Stimulated activated CD4-positive, alpha-beta T cell treated with anti-CD3 and anti-CD28 coated beads, Interleukin-1b, Interleukin-23, amount 100 ng/mL, for 24 hours (primary cell): ENCODE data around the gene TNK1.

Experiments
- DNase-seq, 4 experiments: peaks; one replicate each; pipeline ENCODE4 v3.0.0-alpha.2; 2020; ENCODE audit warnings: low read depth in 4 of 4, low spot score in 1 of 4

Gene TNK1

DNA sequence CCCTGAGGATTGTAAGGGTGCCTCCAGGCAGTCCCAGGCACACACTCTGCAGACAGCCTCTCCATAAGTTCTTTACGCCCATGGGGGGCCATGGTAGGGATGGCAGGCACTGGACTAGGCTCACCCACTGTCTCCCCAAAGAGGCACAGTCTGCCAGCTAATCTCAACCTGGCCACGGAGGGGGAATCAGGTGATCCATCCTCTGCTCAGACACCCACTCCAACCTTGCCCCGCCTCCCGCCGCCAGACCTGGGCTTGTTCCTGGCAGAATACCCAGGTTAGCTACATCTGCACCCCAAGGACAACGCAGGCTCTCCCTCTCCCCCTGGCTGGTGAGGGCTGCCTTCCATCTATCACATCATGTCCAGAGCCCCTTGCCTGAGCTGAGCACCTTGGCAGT is 28.0 kb downstream of the TNK1 start:
- DNase-seq, result no peak

DNA sequence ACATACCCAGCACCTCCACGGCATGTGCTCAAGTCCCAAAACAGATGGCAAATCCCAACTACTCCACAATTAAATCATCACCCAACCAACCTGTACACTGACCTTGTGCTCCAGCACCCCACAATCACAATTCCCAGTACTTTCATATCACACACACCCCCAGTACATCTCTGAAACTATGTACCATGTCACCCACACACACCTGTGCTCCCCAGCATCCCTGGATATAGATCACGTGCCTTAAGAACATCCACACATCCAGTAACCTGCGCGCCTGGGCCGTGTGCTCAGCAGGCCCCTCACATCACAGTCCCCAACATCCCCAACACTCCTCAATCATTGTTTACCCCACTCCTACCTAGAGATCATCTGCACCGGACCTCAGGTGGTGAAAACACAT is 28.8 kb downstream of the TNK1 start:
- no peak for DNase-seq

DNA sequence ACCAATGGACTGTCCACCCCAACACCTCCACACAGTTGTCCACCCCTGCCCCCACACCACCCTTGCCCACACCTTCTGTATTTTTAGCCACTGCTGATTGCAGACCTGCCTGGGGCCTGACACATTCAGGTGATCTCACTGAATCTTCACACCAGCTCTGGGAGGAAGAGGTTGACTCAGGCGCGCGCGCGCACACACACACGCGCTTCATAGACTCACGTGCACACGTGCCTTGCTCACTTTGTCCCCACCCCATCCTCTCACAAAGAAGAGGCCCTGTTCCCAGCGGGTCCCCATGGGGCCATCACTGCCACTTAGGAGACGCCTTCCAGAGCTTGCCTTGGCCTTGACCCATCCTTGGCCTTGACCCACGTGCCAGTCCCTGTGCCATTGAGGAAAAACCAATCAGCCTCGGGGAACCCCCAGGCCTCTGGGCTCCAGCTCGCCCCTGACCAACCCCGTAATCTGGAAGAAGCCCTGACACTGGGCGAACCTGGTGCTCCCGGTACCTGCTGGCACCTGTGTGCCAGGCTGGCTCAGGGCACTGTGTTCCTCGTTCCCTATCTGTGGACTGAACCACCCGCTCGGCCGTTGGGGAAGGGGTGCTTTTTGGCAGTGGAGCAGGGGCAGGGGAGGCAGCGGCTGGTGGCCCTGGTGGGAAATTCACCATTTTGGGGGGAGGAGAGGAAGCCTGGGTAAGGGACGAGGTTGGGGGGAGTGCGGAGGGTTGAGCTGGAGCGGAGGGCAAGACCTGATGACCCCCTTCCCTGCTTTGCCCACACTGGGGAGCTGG is 29.9 kb downstream of the TNK1 start:
- no peak for DNase-seq

DNA sequence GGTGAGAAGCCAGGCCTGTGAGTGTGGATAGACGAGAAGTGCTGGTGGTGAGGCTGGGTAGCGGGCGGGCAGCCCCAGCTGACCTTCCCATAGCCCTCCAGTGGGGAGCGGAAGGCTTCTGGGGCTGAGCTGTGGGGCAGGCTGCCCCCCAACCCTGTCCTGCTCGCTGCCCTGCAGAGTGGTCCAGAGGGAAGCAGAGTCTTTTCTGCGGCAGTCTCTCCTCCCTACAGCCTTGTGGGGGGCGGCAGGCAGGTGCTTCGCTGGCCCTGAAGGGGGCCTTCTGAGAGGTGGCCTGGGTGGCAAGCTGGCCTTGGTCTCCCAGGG is 30.5 kb downstream of the TNK1 start:
- no peak for DNase-seq

DNA sequence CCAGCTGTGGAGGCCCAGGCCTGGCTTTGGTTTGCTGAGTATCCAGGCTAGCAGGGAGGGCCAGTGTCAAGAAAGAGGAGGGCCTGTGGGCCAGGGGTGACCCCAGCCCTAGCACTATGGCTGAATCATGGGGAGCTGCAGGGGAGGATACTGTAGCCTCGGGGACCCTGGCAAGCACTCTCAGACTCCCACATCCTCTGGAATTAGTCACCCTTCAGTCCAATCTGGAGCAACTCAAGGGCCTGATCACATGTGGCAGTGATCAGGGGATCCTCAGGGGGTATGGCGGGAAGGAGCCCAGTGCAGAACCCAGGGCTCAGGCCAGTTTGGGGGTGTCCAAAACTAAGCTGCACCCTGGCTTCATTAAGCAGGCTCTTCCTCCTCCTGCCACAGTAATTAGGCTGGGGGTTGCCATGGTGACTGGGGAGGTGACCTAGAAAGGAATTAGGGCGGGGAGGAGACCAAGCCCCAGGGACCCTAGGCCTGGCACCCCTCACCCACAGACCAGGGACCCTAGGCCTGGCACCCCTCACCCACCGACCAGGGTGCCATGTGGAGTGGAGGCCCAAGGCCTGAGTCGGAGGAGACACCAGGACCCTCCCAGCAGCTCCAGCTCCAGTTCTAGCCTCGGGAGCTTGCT is 32.6 kb downstream of the TNK1 start:
- no peak for DNase-seq

DNA sequence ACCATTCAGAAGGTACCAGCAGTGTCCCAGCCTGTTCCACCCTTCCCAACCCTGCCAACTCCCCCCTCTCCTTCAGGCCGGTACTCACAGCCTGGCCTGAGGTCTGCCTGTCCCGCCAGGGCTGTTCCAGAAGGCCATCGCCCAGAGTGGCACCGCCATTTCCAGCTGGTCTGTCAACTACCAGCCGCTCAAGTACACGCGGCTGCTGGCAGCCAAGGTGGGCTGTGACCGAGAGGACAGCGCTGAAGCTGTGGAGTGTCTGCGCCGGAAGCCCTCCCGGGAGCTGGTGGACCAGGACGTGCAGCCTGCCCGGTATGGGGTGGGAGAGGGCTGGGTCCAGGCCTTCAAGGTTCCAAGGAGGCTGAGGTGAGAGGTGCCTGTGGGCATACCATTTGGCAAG is 33.9 kb downstream of the TNK1 start:
- DNase-seq, result no peak

DNA sequence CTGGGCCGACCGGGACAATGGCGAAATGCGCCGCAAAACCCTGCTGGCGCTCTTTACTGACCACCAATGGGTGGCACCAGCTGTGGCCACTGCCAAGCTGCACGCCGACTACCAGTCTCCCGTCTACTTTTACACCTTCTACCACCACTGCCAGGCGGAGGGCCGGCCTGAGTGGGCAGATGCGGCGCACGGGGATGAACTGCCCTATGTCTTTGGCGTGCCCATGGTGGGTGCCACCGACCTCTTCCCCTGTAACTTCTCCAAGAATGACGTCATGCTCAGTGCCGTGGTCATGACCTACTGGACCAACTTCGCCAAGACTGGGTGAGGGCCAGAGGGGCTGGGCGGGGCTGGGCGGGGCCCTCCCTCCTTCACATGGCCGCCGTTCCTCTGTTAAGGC is 34.9 kb downstream of the TNK1 start:
- no peak for DNase-seq

DNA sequence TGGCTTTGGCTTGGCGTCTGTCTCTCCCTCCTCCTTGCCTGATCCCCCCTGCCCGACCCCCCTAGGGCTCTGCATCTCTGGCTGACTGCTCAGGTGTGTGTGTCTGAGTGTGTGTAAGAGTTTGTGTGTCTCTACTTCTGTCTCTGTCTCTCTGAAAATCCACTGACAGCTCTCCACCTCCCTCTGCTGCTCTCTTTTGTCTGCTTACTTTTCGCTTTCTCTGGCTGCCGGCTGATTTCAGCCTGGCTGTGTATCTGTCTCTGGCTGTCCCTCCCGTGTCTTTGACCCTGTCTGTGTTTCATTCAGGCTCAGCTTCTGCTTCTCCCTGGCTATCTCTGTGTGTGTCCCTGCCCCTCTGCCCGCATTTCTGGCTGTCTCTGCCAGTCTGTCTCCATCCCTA is 35.4 kb downstream of the TNK1 start:
- DNase-seq, result no peak

DNA sequence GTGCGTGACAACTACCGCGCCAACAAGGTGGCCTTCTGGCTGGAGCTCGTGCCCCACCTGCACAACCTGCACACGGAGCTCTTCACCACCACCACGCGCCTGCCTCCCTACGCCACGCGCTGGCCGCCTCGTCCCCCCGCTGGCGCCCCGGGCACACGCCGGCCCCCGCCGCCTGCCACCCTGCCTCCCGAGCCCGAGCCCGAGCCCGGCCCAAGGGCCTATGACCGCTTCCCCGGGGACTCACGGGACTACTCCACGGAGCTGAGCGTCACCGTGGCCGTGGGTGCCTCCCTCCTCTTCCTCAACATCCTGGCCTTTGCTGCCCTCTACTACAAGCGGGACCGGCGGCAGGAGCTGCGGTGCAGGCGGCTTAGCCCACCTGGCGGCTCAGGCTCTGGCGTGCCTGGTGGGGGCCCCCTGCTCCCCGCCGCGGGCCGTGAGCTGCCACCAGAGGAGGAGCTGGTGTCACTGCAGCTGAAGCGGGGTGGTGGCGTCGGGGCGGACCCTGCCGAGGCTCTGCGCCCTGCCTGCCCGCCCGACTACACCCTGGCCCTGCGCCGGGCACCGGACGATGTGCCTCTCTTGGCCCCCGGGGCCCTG is 36.3 kb downstream of the TNK1 start:
- no peak for DNase-seq

DNA sequence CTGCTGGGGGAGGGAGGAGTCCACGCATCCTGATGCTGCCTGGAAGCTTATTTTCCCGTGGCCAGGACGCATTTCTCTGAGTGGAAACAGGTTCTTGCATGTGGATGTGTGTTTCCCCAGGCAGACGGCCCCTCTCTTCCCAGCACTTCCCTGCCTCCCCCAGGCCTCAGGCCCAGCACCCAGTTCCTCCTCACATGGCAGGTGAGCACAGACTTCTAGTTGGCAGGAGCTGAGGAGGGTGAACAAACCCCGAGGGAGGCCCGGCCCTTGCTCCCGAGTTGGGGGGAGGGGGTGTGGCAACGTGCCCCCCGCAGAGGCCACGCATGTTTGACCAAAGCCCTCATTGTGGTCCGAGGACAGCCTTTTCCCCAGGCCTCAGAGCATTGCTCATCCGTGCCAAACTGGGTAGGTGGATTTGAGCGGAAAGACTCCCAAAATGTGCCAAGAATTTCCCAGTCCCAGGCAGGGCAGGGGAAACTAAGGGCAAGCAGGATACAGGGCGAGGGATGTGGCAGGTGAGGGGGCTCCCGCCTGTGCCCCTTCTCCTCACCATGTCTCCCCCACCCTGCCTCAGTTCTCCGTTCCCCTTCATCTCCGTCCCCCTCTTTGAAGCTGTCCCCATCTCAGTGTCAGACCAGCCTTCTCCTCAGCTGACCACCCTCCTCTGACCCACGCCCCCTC is 37.7 kb downstream of the TNK1 start:
- no peak for DNase-seq

DNA sequence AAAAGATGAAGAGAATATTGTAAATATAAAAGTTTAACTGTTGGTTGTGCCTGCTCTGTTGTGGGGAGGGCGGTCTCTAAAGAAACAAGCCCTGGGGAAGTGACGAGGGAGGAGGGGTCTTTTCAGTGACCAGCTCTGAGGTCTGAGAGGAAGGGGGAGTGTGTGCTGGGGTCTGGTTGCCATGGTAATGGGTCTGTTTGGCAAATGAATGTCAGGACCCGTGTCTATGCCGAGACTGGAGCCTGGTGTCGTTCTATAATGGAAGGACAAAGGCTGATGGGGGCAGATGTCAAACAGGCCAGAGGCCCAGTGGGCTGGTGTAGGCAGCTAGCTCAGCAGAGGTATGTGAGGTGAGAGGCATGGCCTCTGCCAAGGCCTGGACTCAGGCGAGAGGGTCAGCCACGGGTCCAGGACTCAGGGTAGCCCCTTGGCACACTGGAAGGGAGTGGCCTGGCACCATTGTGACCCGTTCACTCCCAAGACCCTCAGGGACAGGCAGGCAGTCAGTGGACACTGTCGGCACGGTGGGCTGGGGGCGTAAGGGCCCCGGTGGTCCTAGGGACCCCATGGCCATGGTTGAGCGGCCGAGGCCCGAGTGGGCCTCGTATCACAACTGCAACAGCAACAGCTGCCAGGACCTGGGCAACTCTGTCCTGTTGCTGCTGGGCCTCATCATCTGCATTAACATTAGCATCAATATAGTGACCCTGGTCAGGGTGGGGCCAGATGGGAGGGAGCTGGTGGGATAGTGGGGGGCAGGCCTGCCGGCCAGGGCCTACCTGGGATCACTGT is 39.1 kb downstream of the TNK1 start, which contains the start of gene SPEM1:
Gene SPEM1, plus strand, starts transcription at position 506 of the 792 bp plus-strand sequence. Its CDS starts 61 bp downstream, at position 567.
- DNase-seq, result no peak

DNA sequence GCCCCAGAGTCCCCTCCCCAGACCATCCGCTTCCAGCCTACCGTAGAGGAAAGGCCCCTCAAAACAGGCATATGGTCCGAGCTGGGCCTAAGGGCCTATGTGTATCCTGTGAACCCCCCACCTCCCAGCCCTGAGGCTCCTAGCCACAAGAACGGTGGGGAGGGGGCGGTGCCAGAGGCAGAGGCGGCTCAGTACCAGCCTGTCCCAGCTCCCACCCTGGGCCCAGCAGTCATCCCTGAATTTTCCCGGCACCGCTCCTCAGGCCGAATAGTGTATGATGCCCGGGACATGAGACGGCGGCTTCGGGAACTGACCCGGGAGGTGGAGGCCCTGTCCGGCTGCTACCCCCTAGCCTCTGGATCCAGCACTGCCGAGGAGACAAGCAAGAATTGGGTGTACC is 40.3 kb downstream of the TNK1 start:
- no peak for DNase-seq

DNA sequence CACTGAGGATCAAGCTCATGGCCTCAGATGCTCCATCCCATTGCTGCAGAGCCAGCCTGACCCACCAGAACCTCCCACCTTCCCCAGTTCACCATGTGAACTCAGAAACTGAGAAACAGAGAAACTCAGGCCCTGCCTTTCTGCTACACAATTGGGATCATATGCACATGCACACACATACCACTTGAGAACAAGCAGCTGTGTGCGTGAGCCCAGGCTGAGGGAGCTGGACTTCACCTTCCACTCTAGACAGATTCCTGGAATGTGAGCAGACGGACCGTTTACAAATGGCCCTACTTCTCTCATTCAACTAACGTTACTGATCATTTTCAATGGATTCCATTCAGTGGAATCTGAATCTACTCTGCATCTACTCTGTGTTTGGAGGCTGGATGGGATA is 42.8 kb downstream of the TNK1 start:
- DNase-seq, result no peak

DNA sequence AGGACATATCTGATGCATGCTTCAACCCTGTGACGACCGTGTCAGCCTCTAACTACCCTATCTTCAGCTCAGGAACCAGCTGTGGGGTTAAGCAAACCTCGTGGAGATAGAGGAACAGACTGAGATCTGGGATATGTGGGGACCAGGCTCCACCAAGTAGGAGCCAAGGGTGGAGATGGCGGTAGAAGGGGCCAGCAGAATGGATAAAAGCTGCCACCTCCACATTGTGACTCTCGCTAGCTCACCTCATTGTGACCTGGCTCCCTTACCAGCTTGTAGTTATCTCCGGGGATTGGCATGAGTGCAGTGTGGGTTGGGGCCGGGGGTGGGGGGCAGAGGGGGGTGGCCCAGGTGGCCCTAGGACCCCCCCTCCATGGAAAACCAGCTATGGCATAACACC is 44.4 kb downstream of the TNK1 start, which contains the start of gene SPEM2:
Gene SPEM2, plus strand, starts transcription at position 301 of the 400 bp plus-strand sequence. Its CDS starts 73 bp downstream, at position 374.
- DNase-seq, result no peak

DNA sequence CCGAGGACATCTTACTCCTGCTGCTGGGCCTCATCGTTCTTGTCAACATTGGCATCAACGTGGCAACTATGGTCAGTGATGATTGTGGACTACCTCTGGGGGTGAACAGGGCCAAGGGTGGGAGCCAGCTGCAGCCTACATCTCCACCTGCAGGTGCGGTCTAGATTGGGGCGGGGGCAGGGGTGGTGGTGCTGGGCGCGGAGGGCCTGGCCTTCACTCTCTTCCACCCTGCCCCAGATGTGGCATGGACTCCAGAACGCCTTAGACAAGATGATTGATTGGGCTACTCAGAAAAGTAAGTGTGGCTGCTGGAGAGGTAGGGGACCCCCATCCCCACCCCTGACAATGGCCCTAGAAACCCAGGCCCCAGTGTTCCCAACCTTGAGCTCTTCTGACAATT is 44.9 kb downstream of the TNK1 start:
- no peak for DNase-seq

DNA sequence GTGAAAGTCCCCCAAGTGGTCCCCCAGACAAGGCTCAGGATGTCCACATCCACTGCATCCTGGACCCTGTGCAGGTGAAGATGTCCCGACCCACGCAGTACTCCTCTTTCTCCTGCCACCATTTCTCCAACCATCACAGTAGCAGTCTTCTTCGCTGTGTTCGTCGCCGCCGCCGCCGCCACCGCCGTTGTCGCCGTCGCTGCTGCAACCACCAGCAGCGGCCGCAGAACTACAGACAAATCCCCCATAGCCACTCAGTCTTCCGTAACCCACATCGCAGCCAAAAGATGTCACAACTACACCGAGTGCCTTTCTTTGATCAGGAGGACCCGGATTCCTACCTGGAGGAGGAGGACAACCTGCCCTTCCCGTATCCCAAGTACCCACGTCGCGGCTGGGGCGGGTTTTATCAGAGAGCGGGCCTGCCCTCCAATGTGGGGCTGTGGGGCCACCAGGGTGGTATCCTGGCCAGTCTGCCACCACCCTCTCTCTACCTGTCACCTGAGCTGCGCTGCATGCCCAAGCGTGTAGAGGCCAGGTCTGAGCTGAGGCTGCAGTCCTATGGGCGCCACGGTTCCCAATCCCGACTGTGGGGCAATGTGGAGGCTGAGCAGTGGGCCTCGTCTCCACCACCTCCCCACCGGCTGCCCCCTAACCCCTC is 45.4 kb downstream of the TNK1 start:
- no peak for DNase-seq

DNA sequence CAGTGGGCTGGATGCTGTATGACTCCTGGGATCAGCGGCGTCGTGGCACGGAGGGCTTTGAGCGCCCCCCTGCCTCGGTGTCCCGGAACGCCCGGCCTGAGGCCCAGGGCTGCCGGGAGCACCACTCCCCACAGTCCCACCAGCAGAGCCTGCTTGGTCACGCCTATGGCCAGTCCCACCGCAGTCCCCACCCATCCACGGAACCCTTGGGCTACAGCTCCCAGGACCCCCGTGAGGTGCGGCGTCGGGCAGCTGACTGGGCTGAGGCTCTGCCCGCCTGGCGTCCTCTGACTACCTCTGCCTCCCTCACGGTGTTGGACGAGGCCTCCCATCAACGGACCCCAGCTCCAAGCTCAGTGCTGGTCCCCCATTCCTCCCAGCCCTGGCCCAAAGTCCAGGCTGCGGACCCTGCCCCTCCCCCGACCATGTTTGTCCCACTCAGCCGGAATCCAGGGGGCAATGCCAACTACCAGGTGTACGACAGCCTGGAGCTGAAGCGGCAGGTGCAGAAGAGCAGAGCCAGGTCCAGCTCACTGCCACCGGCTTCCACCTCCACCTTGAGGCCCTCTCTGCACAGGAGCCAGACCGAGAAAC is 46.1 kb downstream of the TNK1 start:
- DNase-seq, result no peak

DNA sequence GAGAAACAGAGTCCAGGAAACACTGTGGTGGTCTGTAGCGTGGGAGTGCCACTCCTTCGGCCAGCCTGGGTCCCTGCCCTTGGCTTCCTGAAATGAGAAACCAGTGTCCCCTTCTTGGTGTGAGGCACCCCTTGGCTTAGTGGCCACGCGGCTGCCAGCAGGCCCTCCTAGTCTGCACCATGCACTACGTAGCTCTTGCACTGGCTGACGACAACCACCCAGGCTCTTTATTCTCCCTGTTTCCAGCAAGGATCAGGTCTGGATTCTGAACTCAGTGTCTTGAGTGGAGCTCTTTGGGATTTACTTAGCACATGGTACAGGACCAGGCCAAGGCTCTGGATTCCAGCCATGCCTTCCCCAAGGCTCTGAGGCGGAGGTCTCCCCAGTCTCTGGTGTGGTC is 46.7 kb downstream of the TNK1 start:
- DNase-seq, result no peak

DNA sequence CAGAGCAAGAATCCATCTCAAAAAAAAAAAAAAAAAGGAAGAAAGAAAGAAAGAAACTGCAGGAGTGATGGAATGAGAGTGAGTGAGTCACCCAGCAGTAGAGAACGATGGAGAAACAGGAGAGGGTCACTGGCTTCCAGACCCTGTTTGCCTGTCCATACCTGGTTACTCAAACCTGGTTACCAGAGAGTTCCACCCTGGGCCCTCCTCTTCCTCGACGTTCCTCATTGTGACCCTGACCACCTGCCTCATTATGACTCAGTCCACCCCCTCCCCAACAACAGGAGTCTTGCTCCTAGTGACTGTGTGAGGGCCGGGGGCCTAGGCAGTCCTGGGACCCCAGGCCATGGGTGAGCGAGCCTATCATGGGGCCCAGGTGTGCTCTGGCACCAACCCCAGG is 47.7 kb downstream of the TNK1 start, which contains the start of gene SPEM3:
Gene SPEM3, plus strand, starts transcription at position 301 of the 400 bp plus-strand sequence. Its CDS starts 46 bp downstream, at position 347.
- DNase-seq, result no peak

DNA sequence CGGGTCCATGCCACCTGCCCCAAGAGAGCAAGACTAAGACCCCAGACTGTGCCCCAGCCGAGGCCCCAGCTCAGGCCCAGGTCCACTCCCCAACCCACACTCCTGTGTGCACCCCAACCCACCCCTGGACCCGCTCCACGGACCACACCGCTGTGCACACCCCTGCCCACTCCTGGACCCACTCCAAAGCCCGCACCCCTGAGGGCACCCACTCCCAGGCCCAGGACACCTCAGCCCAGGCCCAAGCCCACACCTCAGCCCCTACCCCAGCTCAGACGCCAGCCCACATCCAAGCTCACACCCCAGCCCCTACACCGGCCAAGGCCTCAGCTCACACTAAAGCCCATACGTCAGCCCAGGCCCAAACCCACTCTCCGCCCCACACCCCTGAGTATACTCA is 48.8 kb downstream of the TNK1 start:
- DNase-seq, result no peak
